H1 (cell line): Measurements from ENCODE around the gene MATN1. TPM values are rescaled to one million over a fixed set of nuclear protein-coding genes. Genes with fewer than 3 reads are reported as not detected.
A peak's percentile ranks its signal among the peaks of the same experiment; 100 is the strongest.

Experiments used
- CTCF ChIA-PET: fragments of 300-600 bp; sonication (Branson Sonifier 250); formaldehyde crosslinking; loops from one replicate; lab custom pipeline; 2021; ENCODE audit not compliant: partially characterized antibody; lab: Charles Lee
- POLR2A ChIA-PET: fragments of 300-600 bp; sonication (Branson Sonifier 250); formaldehyde crosslinking; loops from one replicate; lab custom pipeline; 2021; ENCODE audit warnings: inconsistent platforms; ENCODE audit not compliant: partially characterized antibody; lab: Charles Lee
- DNase-seq, 2 experiments: peaks; one replicate each; pipeline versions ENCODE4 v3.0.0 to v3.0.0-alpha.2; 2010 to 2022; ENCODE audit warnings: low spot score in 2 of 2, low read depth in 1 of 2, mixed read lengths in 1 of 2
- FAIRE-seq: peaks from 2 replicates; lab custom pipeline; 2011; peaks lifted over from hg19 to GRCh38; lab: Jason Lieb, UNC
- H2AFZ ChIP-seq: 2 replicates; pipeline ENCODE4 v1.8.1; 2012; ENCODE audit warnings: low read length, inconsistent platforms
- H2AK5ac ChIP-seq: 2 replicates; pipeline ENCODE4 v1.6.1; 2013; ENCODE audit warnings: low read depth, low read length
- H2BK120ac ChIP-seq: replicated peaks from 2 replicates; pipeline ENCODE3; 2013; ENCODE audit warnings: low read depth, low read length, inconsistent platforms
- H2BK12ac ChIP-seq: 2 replicates; pipeline ENCODE4 v1.6.1; 2013; ENCODE audit warnings: low read depth, low read length
- H2BK15ac ChIP-seq: 2 replicates; pipeline ENCODE4 v1.6.1; 2013; ENCODE audit warnings: low read length
- H2BK20ac ChIP-seq: 2 replicates; pipeline ENCODE4 v1.6.1; 2013; ENCODE audit warnings: low read length
- H2BK5ac ChIP-seq: 2 replicates; pipeline ENCODE4 v1.6.1; 2013; ENCODE audit warnings: low read depth, low read length
- H3K14ac ChIP-seq: 2 replicates; pipeline ENCODE4 v1.6.1; 2013; ENCODE audit warnings: inconsistent platforms; ENCODE audit not compliant: insufficient read length
- H3K18ac ChIP-seq: 2 replicates; pipeline ENCODE4 v1.6.1; 2013; ENCODE audit warnings: low read length; ENCODE audit errors: extremely low read depth
- H3K23ac ChIP-seq: 2 replicates; pipeline ENCODE4 v1.6.1; 2013; ENCODE audit warnings: inconsistent platforms; ENCODE audit not compliant: insufficient read length
- H3K23me2 ChIP-seq: 2 replicates; pipeline ENCODE4 v1.6.1; 2013; ENCODE audit warnings: low read depth, low read length
- H3K27ac ChIP-seq: 2 replicates; pipeline ENCODE4 v1.6.1; 2011; ENCODE audit warnings: low read depth, low read length, inconsistent platforms
- H3K27me3 ChIP-seq, 4 experiments: replicated peaks in 1 of 4; 1 replicate in 1 of 4; 2 replicates in 3 of 4; pipeline versions ENCODE4 v1.6.1 to v1.8.1; 2011 to 2013; ENCODE audit warnings: low read length in 3 of 4, mild to moderate bottlenecking in 3 of 4, inconsistent platforms in 2 of 4, mixed read lengths in 2 of 4, moderate library complexity in 1 of 4; ENCODE audit not compliant: control insufficient read depth in 3 of 4, insufficient read depth in 3 of 4; ENCODE audit errors: extremely low read depth in 1 of 4
- H3K36me3 ChIP-seq, 4 experiments: 2 replicates each; pipeline versions ENCODE4 v1.6.1 to v1.8.1; 2011 to 2013; ENCODE audit warnings: mild to moderate bottlenecking in 4 of 4, low read length in 3 of 4, moderate library complexity in 2 of 4, control low read depth in 1 of 4, inconsistent platforms in 1 of 4; ENCODE audit not compliant: insufficient read depth in 4 of 4, control insufficient read depth in 2 of 4
- H3K4ac ChIP-seq: replicated peaks from 2 replicates; pipeline ENCODE3; 2013; ENCODE audit warnings: low read length, low read depth, mixed read lengths, inconsistent platforms; ENCODE audit not compliant: insufficient read length
- H3K4me1 ChIP-seq, 4 experiments: replicated peaks in 1 of 4; 1 replicate in 1 of 4; 2 replicates in 3 of 4; pipeline versions ENCODE4 v1.6.1 to v1.8.1; 2011 to 2013; ENCODE audit warnings: low read length in 3 of 4, inconsistent platforms in 2 of 4, mixed read lengths in 1 of 4; ENCODE audit not compliant: insufficient read depth in 4 of 4, control insufficient read depth in 3 of 4
- H3K4me2 ChIP-seq, 2 experiments: 2 replicates each; pipeline versions ENCODE4 v1.6.1 to v1.8.1; 2011 to 2013; ENCODE audit warnings: low read depth in 2 of 2, low read length in 2 of 2, control low read depth in 1 of 2, inconsistent platforms in 1 of 2, mild to moderate bottlenecking in 1 of 2; ENCODE audit not compliant: insufficient read depth in 1 of 2
- H3K4me3 ChIP-seq, 4 experiments: fragments of 200-600, 300-600 bp in 1 of 4; sonication (generic), shearing (Covaris generic), sonication (Bioruptor Twin) in 1 of 4; 2 replicates each; pipeline versions ENCODE4 v1.5.1 to v1.8.1; 2011 to 2016; ENCODE audit warnings: low read length in 4 of 4, low read depth in 3 of 4, control low read depth in 2 of 4, inconsistent platforms in 2 of 4, mild to moderate bottlenecking in 2 of 4, mixed read lengths in 1 of 4, moderate library complexity in 1 of 4; ENCODE audit not compliant: insufficient read depth in 2 of 4; ENCODE audit errors: extremely low read depth in 1 of 4
- H3K56ac ChIP-seq: replicated peaks from 2 replicates; pipeline ENCODE3; 2013; ENCODE audit warnings: low read depth, mild to moderate bottlenecking, mixed read lengths, low read length, inconsistent platforms; ENCODE audit not compliant: insufficient read length
- H3K79me1 ChIP-seq: 2 replicates; pipeline ENCODE4 v1.6.1; 2013; ENCODE audit warnings: low read depth, low read length, control low read depth
- H3K79me2 ChIP-seq, 2 experiments: 2 replicates each; pipeline versions ENCODE4 v1.6.1 to v1.8.1; 2012 to 2013; ENCODE audit warnings: low read length in 2 of 2, mild to moderate bottlenecking in 2 of 2, inconsistent platforms in 1 of 2; ENCODE audit not compliant: insufficient read depth in 2 of 2, control insufficient read depth in 1 of 2
- H3K9ac ChIP-seq, 4 experiments: replicated peaks in 1 of 4; 1 replicate in 1 of 4; 2 replicates in 3 of 4; pipeline versions ENCODE4 v1.6.1 to v1.8.1; 2011 to 2013; ENCODE audit warnings: low read depth in 3 of 4, low read length in 3 of 4, control low read depth in 2 of 4, mild to moderate bottlenecking in 2 of 4, moderate library complexity in 2 of 4, inconsistent platforms in 1 of 4; ENCODE audit errors: extremely low read depth in 1 of 4
- H3K9me3 ChIP-seq, 2 experiments: 2 replicates each; pipeline versions ENCODE4 v1.6.1 to v1.8.1; 2012 to 2013; ENCODE audit warnings: mild to moderate bottlenecking in 2 of 2, moderate library complexity in 2 of 2, control low read depth in 1 of 2, inconsistent platforms in 1 of 2, low read depth in 1 of 2, low read length in 1 of 2, mixed read lengths in 1 of 2; ENCODE audit not compliant: insufficient read depth in 2 of 2
- H4K20me1 ChIP-seq, 2 experiments: replicated peaks in 1 of 2; 2 replicates each; pipeline versions ENCODE3 to v1.8.1; 2011 to 2013; ENCODE audit warnings: inconsistent platforms in 2 of 2, low read length in 2 of 2, mild to moderate bottlenecking in 1 of 2; ENCODE audit not compliant: insufficient read depth in 2 of 2, control insufficient read depth in 1 of 2
- H4K5ac ChIP-seq: 2 replicates; pipeline ENCODE4 v1.6.1; 2013; ENCODE audit warnings: low read length, low read depth, mixed read lengths, inconsistent platforms; ENCODE audit not compliant: insufficient read length
- H4K8ac ChIP-seq: 2 replicates; pipeline ENCODE4 v1.8.0; 2013; ENCODE audit warnings: mild to moderate bottlenecking, moderate library complexity, low read length, inconsistent platforms; ENCODE audit not compliant: insufficient read depth; ENCODE audit errors: extremely low read depth
- H4K91ac ChIP-seq: replicated peaks from 2 replicates; pipeline ENCODE3; 2013; ENCODE audit warnings: low read length, mixed read lengths, inconsistent platforms; ENCODE audit not compliant: insufficient read length
- EGR1 ChIP-seq: IDR thresholded peaks from 2 replicates; pipeline ENCODE4 v1.6.1; 2011; ENCODE audit warnings: low read depth, low read length, borderline replicate concordance
- EZH2 ChIP-seq: fragments of 200-600 bp; sonication (generic); IDR thresholded peaks from 2 replicates; pipeline ENCODE4 v1.7.1; 2012; ENCODE audit warnings: low read depth, mild to moderate bottlenecking, moderate library complexity, low read length, inconsistent platforms; ENCODE audit not compliant: severe bottlenecking
- FOSL1 ChIP-seq: IDR thresholded peaks from 2 replicates; pipeline ENCODE4 v1.6.1; 2011; ENCODE audit warnings: mild to moderate bottlenecking, low read depth, low read length, moderate library complexity; ENCODE audit not compliant: insufficient read depth
- KDM1A ChIP-seq: fragments of 200-600, 300-600 bp; sonication (generic); IDR thresholded peaks from 2 replicates; pipeline ENCODE4 v1.7.1; 2016; ENCODE audit warnings: mild to moderate bottlenecking, low read length, borderline replicate concordance
- NANOG ChIP-seq: IDR thresholded peaks from 2 replicates; pipeline ENCODE4 v1.6.1; 2011; ENCODE audit warnings: low read length, low read depth, mild to moderate bottlenecking, inconsistent platforms; ENCODE audit not compliant: insufficient read depth, poor library complexity, severe bottlenecking
- RAD21 ChIP-seq, 2 experiments: IDR thresholded peaks in 1 of 2; conservative IDR thresholded peaks in 1 of 2; 2 replicates each; pipeline ENCODE4 v1.6.1; 2011; ENCODE audit warnings: low read depth in 2 of 2, low read length in 2 of 2, improper control_type of control experiment in 1 of 2, inconsistent platforms in 1 of 2, mild to moderate bottlenecking in 1 of 2, moderate library complexity in 1 of 2
- RNF2 ChIP-seq: fragments of 200-900, 300-1000 bp; sonication (generic); IDR thresholded peaks from 2 replicates; pipeline ENCODE4 v1.7.1; 2016; ENCODE audit warnings: borderline replicate concordance, low read depth, mild to moderate bottlenecking, antibody characterized with exemption, low read length; ENCODE audit not compliant: poor library complexity, severe bottlenecking; ENCODE audit errors: missing control alignments
- WGBS, 2 experiments: shearing (Covaris generic) in 1 of 2; methylation state at CpG; one replicate each; pipeline versions ENCODE4 v1.1.6 to v1.1.7; 2013 to 2015; ENCODE audit warnings: low lambda C conversion rate in 2 of 2, mixed read lengths in 2 of 2, inconsistent platforms in 1 of 2, low coverage in 1 of 2, missing lambda C conversion rate in 1 of 2; ENCODE audit not compliant: insufficient replicate concordance in 2 of 2, insufficient coverage in 1 of 2, insufficient read length in 1 of 2; ENCODE audit errors: extremely low coverage in 1 of 2, missing lambda C conversion rate in 1 of 2; 5-methylcytosine and 5-hydroxymethylcytosine counted together
- polyA plus RNA-seq, 7 experiments: library from polyadenylated mRNA; depleted of rRNA in 3 of 7; stranded (reverse) in 5 of 7; unstranded in 2 of 7; fragments of >200 nt in 5 of 7; fragments of 200-250 nt in 2 of 7; gene quantifications; 1 replicate in 5 of 7; 2 replicates in 1 of 7; 4 replicates in 1 of 7; pipeline versions ENCODE4 v1.2.1 to v1.2.3, GENCODE V29; 2011 to 2013; ENCODE audit warnings: missing spikeins in 2 of 7, mixed read lengths in 2 of 7
- total RNA-seq: library from RNA; stranded (reverse); fragmentation: NEBNext Ultra II Directional; extraction: Animal tissue kit (Norgen Biotek cat#: 25700); gene quantifications from 2 replicates; pipeline ENCODE4 v1.2.1, GENCODE V29; 2021
- TF ChIP-seq, protein P1 (sequence below), 3 experiments: IDR thresholded peaks; 1 replicate in 2 of 3; 2 replicates in 1 of 3; pipeline versions ENCODE4 v1.5.1 to v1.6.1; 2011; ENCODE audit warnings: low read length in 3 of 3, mild to moderate bottlenecking in 3 of 3, inconsistent platforms in 2 of 3, low read depth in 1 of 3, moderate library complexity in 1 of 3; ENCODE audit not compliant: insufficient read depth in 1 of 3; ENCODE audit errors: control extremely low read depth in 1 of 3
- TF ChIP-seq, protein P2 (sequence below): IDR thresholded peaks from 2 replicates; pipeline ENCODE4 v1.6.1; 2011; ENCODE audit warnings: low read depth, mild to moderate bottlenecking, low read length; ENCODE audit not compliant: insufficient read depth

The MATN1 gene
- total and polyA plus RNA-seq, 2 of the 8 experiments (the other 6 are each of a cell fraction or from before 2014, with no cell fraction given) = 0.12 to 0.28 TPM

- H4K20me1 ChIP-seq = no peaks in the 10 kb centered on the region
- H3K27me3 ChIP-seq = no peaks in the 10 kb centered on the region
- H3K9ac ChIP-seq = no peak overlapping the region
- H3K4me3 ChIP-seq = no peak overlapping the region
- ChIA-PET POLR2A (interaction anchor here (2.2 kb wide), 1 partner anchor 25 kb away, joined by 5 read pairs; no protein-coding TSS in a partner anchor), CTCF (interaction anchor here (1.3 to 55.1 kb wide), 3 partner anchors 12 to 167 kb away, joined by 5 to 1640 read pairs (median 1640); partner anchors contain the start of genes LAPTM5 and MATN1)
- no peak overlapping the region for H3K4me2 ChIP-seq
- H3K79me2 ChIP-seq = no peaks in the 10 kb centered on the region
- WGBS, 2 experiments = 85% methylated on average over 9 of the region's 9 CpGs; no CpG with 5 or more reads in 1 of the 2 experiments
- H3K79me1 ChIP-seq = no peaks in the 10 kb centered on the region
- no peak overlapping the region for H3K18ac ChIP-seq
- H2BK20ac ChIP-seq = 0 out of 2 replicates have a peak overlapping the region, but pooled peaks have one; percentile 72
- no peak overlapping the region for H4K5ac ChIP-seq
- H4K8ac ChIP-seq = no peak overlapping the region
- peaks cover 0 to 16% (median 3%) of the 10 kb centered on the region in 4 experiments; a peak in 6 of 7 replicates for H3K4me1 ChIP-seq
- no peak for FAIRE-seq
- no peak overlapping the region for H2AFZ ChIP-seq
- peak overlapping the region; percentile 75; the same call in 1 of the 2 replicates for H2BK12ac ChIP-seq
- H3K9me3 ChIP-seq = no peaks in the 10 kb centered on the region
- no peak overlapping the region for H2BK15ac ChIP-seq
- no peaks in the 10 kb centered on the region for H3K36me3 ChIP-seq
- no peaks in the 10 kb centered on the region for H3K23me2 ChIP-seq
- no peak overlapping the region for H3K23ac ChIP-seq
- H2BK120ac ChIP-seq = no peak overlapping the region
- H3K56ac ChIP-seq = no peak overlapping the region
- H4K91ac ChIP-seq = no peak overlapping the region
- no peak for DNase-seq
- no peak overlapping the region for H2AK5ac ChIP-seq
- H2BK5ac ChIP-seq = no peak overlapping the region
- H3K4ac ChIP-seq = no peak overlapping the region
- no peak overlapping the region for H3K27ac ChIP-seq
- no peak overlapping the region for H3K14ac ChIP-seq
- TF ChIP-seq NANOG (no peak), KDM1A (no peak), RNF2 (no peak), EGR1 (no peak), EZH2 (no peak), FOSL1 (no peak), RAD21 (IDR thresholded peaks at IDR 0.05 in 1 of 2, conservative IDR thresholded peaks at IDR 0.05 in 1 of 2; ENCODE audit: low read depth in 2 of 2, low read length in 2 of 2) (no peak)
- TF ChIP-seq, protein P1, sequence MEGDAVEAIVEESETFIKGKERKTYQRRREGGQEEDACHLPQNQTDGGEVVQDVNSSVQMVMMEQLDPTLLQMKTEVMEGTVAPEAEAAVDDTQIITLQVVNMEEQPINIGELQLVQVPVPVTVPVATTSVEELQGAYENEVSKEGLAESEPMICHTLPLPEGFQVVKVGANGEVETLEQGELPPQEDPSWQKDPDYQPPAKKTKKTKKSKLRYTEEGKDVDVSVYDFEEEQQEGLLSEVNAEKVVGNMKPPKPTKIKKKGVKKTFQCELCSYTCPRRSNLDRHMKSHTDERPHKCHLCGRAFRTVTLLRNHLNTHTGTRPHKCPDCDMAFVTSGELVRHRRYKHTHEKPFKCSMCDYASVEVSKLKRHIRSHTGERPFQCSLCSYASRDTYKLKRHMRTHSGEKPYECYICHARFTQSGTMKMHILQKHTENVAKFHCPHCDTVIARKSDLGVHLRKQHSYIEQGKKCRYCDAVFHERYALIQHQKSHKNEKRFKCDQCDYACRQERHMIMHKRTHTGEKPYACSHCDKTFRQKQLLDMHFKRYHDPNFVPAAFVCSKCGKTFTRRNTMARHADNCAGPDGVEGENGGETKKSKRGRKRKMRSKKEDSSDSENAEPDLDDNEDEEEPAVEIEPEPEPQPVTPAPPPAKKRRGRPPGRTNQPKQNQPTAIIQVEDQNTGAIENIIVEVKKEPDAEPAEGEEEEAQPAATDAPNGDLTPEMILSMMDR (IDR thresholded peaks at IDR 0.05; ENCODE audit: control extremely low read depth in 1 of 3, insufficient read depth in 1 of 3, low read depth in 1 of 3, low read length in 3 of 3) = no peak
- TF ChIP-seq, protein P2, sequence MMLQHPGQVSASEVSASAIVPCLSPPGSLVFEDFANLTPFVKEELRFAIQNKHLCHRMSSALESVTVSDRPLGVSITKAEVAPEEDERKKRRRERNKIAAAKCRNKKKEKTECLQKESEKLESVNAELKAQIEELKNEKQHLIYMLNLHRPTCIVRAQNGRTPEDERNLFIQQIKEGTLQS = no peak
Observed at GRCh38 chr1:30752651-30752908, 29.2 kb upstream of the MATN1 start.
